ENCODE data around the gene IGSF21. TPM values are rescaled to one million over a fixed set of nuclear protein-coding genes. Genes with fewer than 3 reads are reported as not detected.

IGSF21 gene
- total and polyA plus RNA-seq, 2 of the 8 experiments (the other 6 are each of a cell fraction or from before 2014, with no cell fraction given): 22.5 to 28.5 TPM

DNA sequence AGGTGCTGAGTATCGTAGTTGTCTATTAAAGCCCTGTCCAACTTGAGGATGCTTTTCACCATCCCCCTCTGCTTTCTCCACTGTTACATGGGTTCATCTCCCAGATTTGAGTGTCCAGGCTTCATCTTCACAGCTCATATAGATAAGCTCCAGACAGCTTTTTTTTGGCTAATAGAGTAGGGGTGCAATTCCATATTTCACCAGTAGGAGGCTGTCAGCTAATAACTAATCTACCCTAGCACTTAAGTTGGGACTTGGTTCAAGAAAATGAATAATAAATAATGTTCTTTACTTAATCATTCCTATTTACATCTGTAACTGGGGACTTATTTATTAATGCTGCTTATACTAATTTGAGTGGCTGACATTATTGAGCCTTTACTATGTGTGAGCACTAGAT, 124.5 kb downstream of the IGSF21 start:
- no peak overlapping the region for H3K27ac ChIP-seq (ENCODE audit: low read depth, low read length)
- CTCF ChIA-PET (ENCODE audit: partially characterized antibody): interaction anchor here (0.6 to 3.8 kb wide), 19 partner anchors 8 to 727 kb away, joined by 3 to 21 read pairs (median 3); no protein-coding TSS in a partner anchor
- FAIRE-seq: no peak

More for the DNA sequence above, 124.5 kb downstream of the IGSF21 start:
- H3K79me2 ChIP-seq (ENCODE audit: control insufficient read depth in 1 of 2, insufficient read depth in 2 of 2, low read length in 2 of 2): no peaks in the 10 kb centered on the region
- no peak overlapping the region for H2BK15ac ChIP-seq (ENCODE audit: low read length)
- no peak overlapping the region for H4K8ac ChIP-seq (ENCODE audit: extremely low read depth, insufficient read depth, low read length)
- H3K23me2 ChIP-seq (ENCODE audit: low read depth, low read length): no peaks in the 10 kb centered on the region
- H2BK5ac ChIP-seq (ENCODE audit: low read depth, low read length): no peak overlapping the region
- H3K4me3 ChIP-seq (ENCODE audit: extremely low read depth in 1 of 4, insufficient read depth in 2 of 4, low read depth in 3 of 4, low read length in 4 of 4): no peak overlapping the region
- H2AFZ ChIP-seq (ENCODE audit: low read length): no peak overlapping the region
- no peak overlapping the region for H4K91ac ChIP-seq (replicated peaks; ENCODE audit: insufficient read length, low read length)
- H3K56ac ChIP-seq (replicated peaks; ENCODE audit: insufficient read length, low read depth, low read length): no peak overlapping the region
- POLR2A ChIA-PET (ENCODE audit: partially characterized antibody): interaction anchor here (1.3 to 3.3 kb wide), 2 partner anchors 11 to 66 kb away, joined by 5 to 8 read pairs; no protein-coding TSS in a partner anchor
- no peak for DNase-seq (ENCODE audit: low read depth in 1 of 2, low spot score in 2 of 2)
- no peak overlapping the region; the same call in 1 of the 2 replicates for H2AK5ac ChIP-seq (ENCODE audit: low read depth, low read length)
- H2BK12ac ChIP-seq (ENCODE audit: low read depth, low read length): no peak overlapping the region
- H3K9ac ChIP-seq (replicated peaks in 1 of 4; ENCODE audit: extremely low read depth in 1 of 4, low read depth in 3 of 4, low read length in 3 of 4): no peak overlapping the region
- no peak overlapping the region for H3K23ac ChIP-seq (ENCODE audit: insufficient read length)
- peaks cover 0 to 8% (median 0%) of the 10 kb centered on the region in 4 experiments; a peak in 2 of 8 replicates for H3K36me3 ChIP-seq (ENCODE audit: control insufficient read depth in 2 of 4, insufficient read depth in 4 of 4, low read length in 3 of 4)
- H2BK120ac ChIP-seq (replicated peaks; ENCODE audit: low read depth, low read length): no peak overlapping the region
- H3K4me1 ChIP-seq (replicated peaks in 1 of 4; ENCODE audit: control insufficient read depth in 3 of 4, insufficient read depth in 4 of 4, low read length in 3 of 4): peaks cover 0 to 11% (median 7%) of the 10 kb centered on the region in 4 experiments; a peak in 3 of 7 replicates
- H3K9me3 ChIP-seq (ENCODE audit: insufficient read depth in 2 of 2, low read depth in 1 of 2, low read length in 1 of 2): peaks cover 10 to 14% of the 10 kb centered on the region in 2 experiments
- H2BK20ac ChIP-seq (ENCODE audit: low read length): no peak overlapping the region; the same call in 1 of the 2 replicates
- H4K20me1 ChIP-seq (replicated peaks in 1 of 2; ENCODE audit: control insufficient read depth in 1 of 2, insufficient read depth in 2 of 2, low read length in 2 of 2): no peaks in the 10 kb centered on the region
- no peak overlapping the region for H3K14ac ChIP-seq (ENCODE audit: insufficient read length)
- H4K5ac ChIP-seq (ENCODE audit: insufficient read length, low read depth, low read length): no peak overlapping the region
- whole genome bisulfite sequencing, 2 experiments (ENCODE audit: extremely low coverage in 1 of 2, insufficient coverage in 1 of 2, insufficient read length in 1 of 2, insufficient replicate concordance in 2 of 2, low coverage in 1 of 2, low lambda C conversion rate in 2 of 2, missing lambda C conversion rate in 1 of 2): 100% methylated on average over 1 of the region's 1 CpG; no CpG with 5 or more reads in 1 of the 2 experiments
- H3K27me3 ChIP-seq (replicated peaks in 1 of 4; ENCODE audit: control insufficient read depth in 3 of 4, extremely low read depth in 1 of 4, insufficient read depth in 3 of 4, low read length in 3 of 4): no peaks in the 10 kb centered on the region
- H3K79me1 ChIP-seq (ENCODE audit: low read depth, low read length): no peaks in the 10 kb centered on the region
- no peak for TF ChIP-seq PHF8 (conservative IDR thresholded peaks at IDR 0.05; ENCODE audit: low read depth, low read length)
- TF ChIP-seq, protein P1, sequence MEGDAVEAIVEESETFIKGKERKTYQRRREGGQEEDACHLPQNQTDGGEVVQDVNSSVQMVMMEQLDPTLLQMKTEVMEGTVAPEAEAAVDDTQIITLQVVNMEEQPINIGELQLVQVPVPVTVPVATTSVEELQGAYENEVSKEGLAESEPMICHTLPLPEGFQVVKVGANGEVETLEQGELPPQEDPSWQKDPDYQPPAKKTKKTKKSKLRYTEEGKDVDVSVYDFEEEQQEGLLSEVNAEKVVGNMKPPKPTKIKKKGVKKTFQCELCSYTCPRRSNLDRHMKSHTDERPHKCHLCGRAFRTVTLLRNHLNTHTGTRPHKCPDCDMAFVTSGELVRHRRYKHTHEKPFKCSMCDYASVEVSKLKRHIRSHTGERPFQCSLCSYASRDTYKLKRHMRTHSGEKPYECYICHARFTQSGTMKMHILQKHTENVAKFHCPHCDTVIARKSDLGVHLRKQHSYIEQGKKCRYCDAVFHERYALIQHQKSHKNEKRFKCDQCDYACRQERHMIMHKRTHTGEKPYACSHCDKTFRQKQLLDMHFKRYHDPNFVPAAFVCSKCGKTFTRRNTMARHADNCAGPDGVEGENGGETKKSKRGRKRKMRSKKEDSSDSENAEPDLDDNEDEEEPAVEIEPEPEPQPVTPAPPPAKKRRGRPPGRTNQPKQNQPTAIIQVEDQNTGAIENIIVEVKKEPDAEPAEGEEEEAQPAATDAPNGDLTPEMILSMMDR (IDR thresholded peaks at IDR 0.05; ENCODE audit: control extremely low read depth in 1 of 3, insufficient read depth in 1 of 3, low read depth in 1 of 3, low read length in 3 of 3): peak in 1 of 3 experiments; percentile 44; a peak in 2 of 4 replicates
- H3K18ac ChIP-seq (ENCODE audit: extremely low read depth, low read length): no peak overlapping the region
- H3K4ac ChIP-seq (replicated peaks; ENCODE audit: insufficient read length, low read depth, low read length): no peak overlapping the region
- H3K4me2 ChIP-seq (ENCODE audit: insufficient read depth in 1 of 2, low read depth in 2 of 2, low read length in 2 of 2): no peak overlapping the region
